HepG2 (cell line): ENCODE results near the gene CPVL. TPM values are rescaled to one million over a fixed set of nuclear protein-coding genes. Genes with fewer than 3 reads are reported as not detected.

Experiments used
- BORCS8-MEF2B ChIP-seq: sonication (generic); formaldehyde crosslinking; IDR thresholded peaks from 2 replicates; pipeline ENCODE4 v1.8.0; 2022; ENCODE audit warnings: mild to moderate bottlenecking, missing genetic modification reagents
- CAMTA2 ChIP-seq: sonication (generic); formaldehyde crosslinking; IDR thresholded peaks from 2 replicates; pipeline ENCODE4 v1.4.0; 2020; ENCODE audit warnings: mild to moderate bottlenecking, missing genetic modification reagents, borderline replicate concordance
- HMGXB4 ChIP-seq, 2 experiments: sonication (generic) in 1 of 2; formaldehyde crosslinking in 1 of 2; IDR thresholded peaks; 2 replicates each; pipeline versions ENCODE4 v1.4.0 to v1.6.1; 2018 to 2020; ENCODE audit warnings: missing genetic modification reagents in 2 of 2, borderline replicate concordance in 1 of 2, low read depth in 1 of 2, mild to moderate bottlenecking in 1 of 2, missing biosample characterization in 1 of 2
- NR2F6 ChIP-seq, 2 experiments: IDR thresholded peaks; 2 replicates each; pipeline ENCODE4 v1.6.1; 2016; ENCODE audit warnings: antibody characterized with exemption in 1 of 2, mild to moderate bottlenecking in 1 of 2
- ZNF10 ChIP-seq: sonication (generic); formaldehyde crosslinking; IDR thresholded peaks from 2 replicates; pipeline ENCODE4 v1.4.0; 2020; ENCODE audit warnings: mild to moderate bottlenecking, low read depth, missing genetic modification reagents, borderline replicate concordance
- ZNF12 ChIP-seq: sonication (generic); formaldehyde crosslinking; IDR thresholded peaks from 2 replicates; pipeline ENCODE4 v1.5.0; 2020; ENCODE audit warnings: missing genetic modification reagents
- ZNF501 ChIP-seq: sonication (generic); formaldehyde crosslinking; IDR thresholded peaks from 2 replicates; pipeline ENCODE4 v1.5.1; 2020; ENCODE audit warnings: mild to moderate bottlenecking, moderate library complexity, missing genetic modification reagents
- ZNF614 ChIP-seq: IDR thresholded peaks from 2 replicates; pipeline ENCODE4 v1.6.1; 2018; ENCODE audit warnings: missing biosample characterization, missing genetic modification reagents, inconsistent platforms, borderline replicate concordance
- polyA plus RNA-seq, 8 experiments: library from polyadenylated mRNA; depleted of rRNA in 3 of 8; stranded (reverse) in 7 of 8; unstranded in 1 of 8; fragments of >200 nt; fragmentation: Illumina TruSeq in 4 of 8; extraction: Trizol in 4 of 8; gene quantifications; 2 replicates each; pipeline versions ENCODE4 v1.2.1 to v1.2.3, GENCODE V29; 2011 to 2016; ENCODE audit warnings: low read depth in 4 of 8, missing spikeins in 1 of 8, mixed read lengths in 1 of 8; ENCODE audit not compliant: insufficient read depth in 1 of 8
- total RNA-seq, 5 experiments: library from RNA; depleted of rRNA; stranded (reverse); fragments of >200 nt; fragmentation: Illumina TruSeq; extraction: Trizol; gene quantifications; 2 replicates each; pipeline ENCODE4 v1.2.3, GENCODE V29; 2016; ENCODE audit warnings: low read depth in 1 of 5
- TF ChIP-seq, protein P1 (sequence below), 2 experiments: sonication (generic) in 1 of 2; formaldehyde crosslinking in 1 of 2; IDR thresholded peaks; 2 replicates each; pipeline versions ENCODE4 v1.6.1 to v1.9.0; 2014 to 2022; ENCODE audit warnings: antibody characterized with exemption in 1 of 2, borderline replicate concordance in 1 of 2, inconsistent platforms in 1 of 2, low read depth in 1 of 2, missing genetic modification reagents in 1 of 2
- TF ChIP-seq, protein P2 (sequence below): sonication (generic); formaldehyde crosslinking; IDR thresholded peaks from 2 replicates; pipeline ENCODE4 v1.4.0; 2020; ENCODE audit warnings: missing genetic modification reagents, borderline replicate concordance
- TF ChIP-seq, protein P3 (sequence below): sonication (generic); formaldehyde crosslinking; IDR thresholded peaks from 2 replicates; pipeline ENCODE4 v1.4.0; 2020; ENCODE audit warnings: missing genetic modification reagents, low read depth, mild to moderate bottlenecking, borderline replicate concordance

Gene CPVL
- total and polyA plus RNA-seq, 2 of the 13 experiments (the other 11 are each of a cell fraction or from before 2014, with no cell fraction given), result 59.2 to 294 TPM

DNA sequence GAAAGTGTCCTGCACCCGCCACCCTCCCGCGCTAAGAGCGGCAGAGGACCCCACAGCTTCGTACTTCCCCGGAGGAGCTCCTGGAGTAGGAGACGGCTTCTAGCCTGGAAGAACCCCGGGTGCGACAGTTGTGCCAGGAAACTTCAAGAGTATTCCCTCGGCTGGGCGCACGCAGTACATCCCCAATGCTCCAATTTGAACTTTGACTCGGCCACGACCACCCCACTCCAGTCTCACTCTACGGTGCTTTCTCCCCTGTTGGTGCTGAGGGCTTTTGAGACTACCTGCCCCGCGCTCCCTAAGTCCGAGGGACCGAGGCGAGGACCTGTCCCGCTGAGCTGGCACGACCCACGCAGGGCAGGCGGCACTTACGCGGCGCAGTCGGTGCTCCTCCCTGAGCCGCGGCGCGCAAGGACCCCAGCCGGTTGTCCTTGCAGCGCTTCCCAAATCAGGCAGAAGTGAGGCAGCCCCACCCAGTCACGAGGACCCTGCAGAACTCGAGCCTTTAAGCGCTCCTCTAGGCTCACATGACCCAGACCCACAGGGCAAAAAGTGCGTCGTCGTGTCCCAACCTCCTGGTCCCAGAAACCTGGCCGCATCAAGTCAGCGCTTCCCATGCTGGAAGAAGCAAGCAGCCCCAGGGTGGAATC is at the start of gene CPVL (continued):
- TF ChIP-seq CAMTA2 (CRISPR knock-in tag) (no peak), ZNF614 (CRISPR knock-in tag) (no peak), NR2F6 (IDR thresholded peaks at IDR 0.05) (no peak), NR2F6 (CRISPR knock-in tag; IDR thresholded peaks at IDR 0.05) (0 out of 2 replicates have a peak, but pooled peaks have one; percentile 7), HMGXB4 (CRISPR knock-in tag; IDR thresholded peaks at IDR 0.05; ENCODE audit: borderline replicate concordance in 1 of 2, low read depth in 1 of 2) (no peak), BORCS8-MEF2B (CRISPR knock-in tag) (peak; percentile 76), ZNF12 (CRISPR knock-in tag) (no peak), ZNF10 (no peak), ZNF501 (CRISPR knock-in tag) (peak; percentile 1; the same call in 1 of the 2 replicates)
- TF ChIP-seq, protein P1, sequence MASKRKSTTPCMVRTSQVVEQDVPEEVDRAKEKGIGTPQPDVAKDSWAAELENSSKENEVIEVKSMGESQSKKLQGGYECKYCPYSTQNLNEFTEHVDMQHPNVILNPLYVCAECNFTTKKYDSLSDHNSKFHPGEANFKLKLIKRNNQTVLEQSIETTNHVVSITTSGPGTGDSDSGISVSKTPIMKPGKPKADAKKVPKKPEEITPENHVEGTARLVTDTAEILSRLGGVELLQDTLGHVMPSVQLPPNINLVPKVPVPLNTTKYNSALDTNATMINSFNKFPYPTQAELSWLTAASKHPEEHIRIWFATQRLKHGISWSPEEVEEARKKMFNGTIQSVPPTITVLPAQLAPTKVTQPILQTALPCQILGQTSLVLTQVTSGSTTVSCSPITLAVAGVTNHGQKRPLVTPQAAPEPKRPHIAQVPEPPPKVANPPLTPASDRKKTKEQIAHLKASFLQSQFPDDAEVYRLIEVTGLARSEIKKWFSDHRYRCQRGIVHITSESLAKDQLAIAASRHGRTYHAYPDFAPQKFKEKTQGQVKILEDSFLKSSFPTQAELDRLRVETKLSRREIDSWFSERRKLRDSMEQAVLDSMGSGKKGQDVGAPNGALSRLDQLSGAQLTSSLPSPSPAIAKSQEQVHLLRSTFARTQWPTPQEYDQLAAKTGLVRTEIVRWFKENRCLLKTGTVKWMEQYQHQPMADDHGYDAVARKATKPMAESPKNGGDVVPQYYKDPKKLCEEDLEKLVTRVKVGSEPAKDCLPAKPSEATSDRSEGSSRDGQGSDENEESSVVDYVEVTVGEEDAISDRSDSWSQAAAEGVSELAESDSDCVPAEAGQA (IDR thresholded peaks at IDR 0.05; ENCODE audit: low read depth), result no peak
- TF ChIP-seq, protein P1 (CRISPR knock-in tag; IDR thresholded peaks at IDR 0.05; ENCODE audit: borderline replicate concordance), result no peak
- TF ChIP-seq, protein P2, sequence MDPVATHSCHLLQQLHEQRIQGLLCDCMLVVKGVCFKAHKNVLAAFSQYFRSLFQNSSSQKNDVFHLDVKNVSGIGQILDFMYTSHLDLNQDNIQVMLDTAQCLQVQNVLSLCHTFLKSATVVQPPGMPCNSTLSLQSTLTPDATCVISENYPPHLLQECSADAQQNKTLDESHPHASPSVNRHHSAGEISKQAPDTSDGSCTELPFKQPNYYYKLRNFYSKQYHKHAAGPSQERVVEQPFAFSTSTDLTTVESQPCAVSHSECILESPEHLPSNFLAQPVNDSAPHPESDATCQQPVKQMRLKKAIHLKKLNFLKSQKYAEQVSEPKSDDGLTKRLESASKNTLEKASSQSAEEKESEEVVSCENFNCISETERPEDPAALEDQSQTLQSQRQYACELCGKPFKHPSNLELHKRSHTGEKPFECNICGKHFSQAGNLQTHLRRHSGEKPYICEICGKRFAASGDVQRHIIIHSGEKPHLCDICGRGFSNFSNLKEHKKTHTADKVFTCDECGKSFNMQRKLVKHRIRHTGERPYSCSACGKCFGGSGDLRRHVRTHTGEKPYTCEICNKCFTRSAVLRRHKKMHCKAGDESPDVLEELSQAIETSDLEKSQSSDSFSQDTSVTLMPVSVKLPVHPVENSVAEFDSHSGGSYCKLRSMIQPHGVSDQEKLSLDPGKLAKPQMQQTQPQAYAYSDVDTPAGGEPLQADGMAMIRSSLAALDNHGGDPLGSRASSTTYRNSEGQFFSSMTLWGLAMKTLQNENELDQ (CRISPR knock-in tag), result no peak
- TF ChIP-seq, protein P3, sequence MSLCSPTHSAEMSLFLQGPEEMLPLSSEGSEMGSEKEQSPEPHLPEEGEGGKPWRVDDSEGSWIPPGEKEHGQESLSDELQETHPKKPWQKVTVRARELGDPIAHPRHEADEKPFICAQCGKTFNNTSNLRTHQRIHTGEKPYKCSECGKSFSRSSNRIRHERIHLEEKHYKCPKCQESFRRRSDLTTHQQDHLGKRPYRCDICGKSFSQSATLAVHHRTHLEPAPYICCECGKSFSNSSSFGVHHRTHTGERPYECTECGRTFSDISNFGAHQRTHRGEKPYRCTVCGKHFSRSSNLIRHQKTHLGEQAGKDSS (CRISPR knock-in tag), result peak; percentile 47; the same call in 1 of the 2 replicates
